ENCODE data around the gene RGS19. TPM values are rescaled to one million over a fixed set of nuclear protein-coding genes. Genes with fewer than 3 reads are reported as not detected.
A peak's percentile ranks its signal among the peaks of the same experiment; 100 is the strongest.

Gene RGS19
- total RNA-seq, 1 experiment from 2014 or later: 33.6 TPM

DNA sequence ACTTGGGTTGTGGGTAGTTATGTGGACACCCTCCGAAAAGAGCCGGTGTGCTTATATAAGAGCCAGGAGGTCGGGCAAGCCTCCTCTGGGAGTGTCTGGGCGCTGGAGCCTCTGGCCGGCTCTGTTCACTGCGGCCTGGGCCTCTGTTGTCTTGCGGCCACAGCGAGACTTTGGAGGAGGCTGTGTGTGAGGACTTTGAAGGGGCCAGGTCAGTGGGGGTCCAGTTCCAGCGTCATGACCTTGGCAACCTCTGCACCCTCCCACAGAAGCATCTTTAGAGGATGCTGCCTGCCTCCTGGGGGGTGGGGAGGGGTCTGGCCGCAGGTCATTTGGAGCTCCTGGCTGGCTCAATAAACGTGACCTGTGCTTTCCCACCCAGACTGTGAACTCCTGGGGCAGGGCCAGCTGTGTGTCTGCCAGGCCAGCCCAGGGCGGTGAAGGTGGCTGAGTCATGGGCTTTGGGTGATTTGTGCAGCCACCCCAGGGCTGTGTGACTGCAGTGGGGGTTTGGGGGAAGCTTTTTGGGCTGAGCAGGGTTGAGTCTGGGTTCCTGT, 15.1 kb downstream of the RGS19 start:
- DNase-seq (ENCODE audit: low read depth): peak; percentile 94

DNA sequence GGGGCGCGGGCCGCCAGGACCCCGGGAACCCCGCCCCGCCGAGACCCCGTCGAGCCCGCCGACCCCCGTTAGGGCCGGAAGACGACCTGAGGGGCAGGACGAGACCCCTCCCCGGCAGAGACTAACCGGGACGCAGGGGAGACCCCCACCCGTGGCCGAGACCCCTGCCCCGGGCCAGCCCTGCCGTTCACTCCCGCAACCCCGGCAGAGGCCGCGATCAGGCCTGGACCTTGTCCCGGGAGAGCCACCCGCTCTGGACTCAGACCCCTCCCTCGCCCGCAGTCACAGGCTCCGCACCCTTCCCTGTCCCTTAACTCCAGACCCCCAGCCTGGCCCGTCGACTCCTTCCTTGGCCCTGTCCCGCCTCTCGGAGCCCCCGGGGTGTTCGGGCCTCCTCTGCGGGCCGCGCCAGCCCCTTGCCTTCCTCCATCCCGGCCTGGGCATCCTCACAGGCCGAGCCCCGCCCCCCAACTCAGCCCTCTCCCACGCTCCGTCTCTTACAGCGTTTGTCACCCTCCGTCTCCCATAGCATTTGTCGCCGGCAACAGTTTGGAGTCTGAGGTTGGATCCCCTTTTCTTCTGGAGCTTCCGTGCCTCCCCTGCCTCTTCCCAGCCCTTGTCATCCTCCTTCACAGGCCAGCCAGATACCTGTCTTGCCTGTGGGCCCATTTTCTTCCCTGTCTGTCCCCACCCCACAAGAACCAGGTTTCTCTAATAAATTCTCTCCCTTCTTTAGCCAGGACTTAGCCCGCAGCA, 15.8 kb downstream of the RGS19 start:
- peak; percentile 50 for DNase-seq (ENCODE audit: low read depth)

DNA sequence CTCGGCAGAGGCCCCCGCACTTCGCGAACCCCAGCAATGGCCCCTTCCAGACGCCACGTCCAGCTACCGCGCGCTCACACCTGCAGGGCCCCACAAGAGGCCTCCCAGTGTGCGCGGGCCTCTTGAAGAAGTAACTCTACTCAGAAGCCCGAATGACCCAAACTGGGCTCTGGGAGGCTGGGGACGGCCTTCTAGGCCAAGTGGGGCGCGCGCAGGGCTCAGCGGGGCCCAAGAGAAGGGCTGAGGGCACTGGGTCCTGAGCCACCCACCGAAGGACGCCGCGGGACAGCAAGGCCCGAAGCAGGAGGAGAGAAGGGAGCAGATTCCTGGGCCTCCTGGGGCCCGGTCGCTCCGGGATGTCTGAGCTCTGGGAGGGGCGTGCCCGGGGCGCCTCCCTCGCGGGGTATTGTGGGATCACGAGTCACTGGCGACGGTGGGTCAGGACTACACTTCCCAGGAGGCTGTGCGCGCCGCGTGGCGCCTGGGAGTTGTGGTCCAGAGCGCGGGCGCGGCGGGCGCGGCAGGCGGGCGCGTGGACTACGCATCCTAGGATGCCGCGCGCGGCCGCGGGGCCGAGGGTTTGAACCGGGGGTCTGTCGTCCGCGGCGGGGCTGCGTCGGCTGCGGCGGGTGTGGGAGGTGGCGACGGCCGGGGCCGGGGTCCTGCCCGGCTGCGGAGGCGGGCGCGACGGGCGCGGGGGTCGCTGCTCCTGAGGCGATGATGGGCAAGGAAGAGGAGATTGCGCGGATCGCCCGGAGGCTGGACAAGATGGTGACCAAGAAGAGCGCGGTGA, 16.5 kb downstream of the RGS19 start, which contains the start of gene TCEA2:
TSS of gene TCEA2 (plus strand) at position 603 of the 793 bp plus-strand sequence. CDS start at position 718, 115 bp downstream.
- peak; percentile 97 for DNase-seq (ENCODE audit: low read depth)

DNA sequence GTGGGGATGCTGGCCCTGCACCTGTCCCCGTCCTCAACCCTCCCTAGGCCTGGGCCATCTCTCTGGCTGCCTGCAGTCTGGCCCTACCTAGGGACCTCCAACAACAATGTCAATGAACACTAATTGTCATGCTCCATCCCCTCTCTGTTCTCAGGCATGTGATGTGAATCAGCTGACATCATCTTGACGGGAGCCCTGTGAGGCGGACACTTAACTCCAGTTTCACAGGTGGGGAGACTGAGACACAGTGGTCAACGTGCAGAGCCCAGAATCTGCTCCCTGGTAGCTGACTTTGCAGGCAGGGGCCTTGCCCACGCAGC, 17.1 kb downstream of the RGS19 start:
- no peak for DNase-seq (ENCODE audit: low read depth)

DNA sequence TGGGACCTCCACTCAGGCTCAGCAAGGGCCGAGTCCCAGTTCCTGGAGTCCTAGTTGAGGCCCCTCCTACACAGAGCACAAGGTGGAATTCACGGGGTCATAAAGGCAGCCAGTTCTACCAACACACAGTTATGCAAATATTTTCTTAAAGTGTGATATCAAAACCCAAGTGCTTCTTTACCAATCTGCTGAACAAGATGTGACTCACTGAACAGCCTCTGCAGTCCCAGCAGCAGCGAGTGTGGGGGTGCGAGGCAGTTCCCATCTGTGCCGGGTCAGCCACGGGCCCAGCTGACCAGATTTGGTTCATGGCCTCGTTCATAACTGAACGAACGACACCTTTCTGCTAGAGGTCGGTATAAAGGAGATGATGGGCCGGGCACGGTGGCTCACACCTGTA, 20.8 kb downstream of the RGS19 start:
- DNase-seq (ENCODE audit: low read depth): peak; percentile 45

DNA sequence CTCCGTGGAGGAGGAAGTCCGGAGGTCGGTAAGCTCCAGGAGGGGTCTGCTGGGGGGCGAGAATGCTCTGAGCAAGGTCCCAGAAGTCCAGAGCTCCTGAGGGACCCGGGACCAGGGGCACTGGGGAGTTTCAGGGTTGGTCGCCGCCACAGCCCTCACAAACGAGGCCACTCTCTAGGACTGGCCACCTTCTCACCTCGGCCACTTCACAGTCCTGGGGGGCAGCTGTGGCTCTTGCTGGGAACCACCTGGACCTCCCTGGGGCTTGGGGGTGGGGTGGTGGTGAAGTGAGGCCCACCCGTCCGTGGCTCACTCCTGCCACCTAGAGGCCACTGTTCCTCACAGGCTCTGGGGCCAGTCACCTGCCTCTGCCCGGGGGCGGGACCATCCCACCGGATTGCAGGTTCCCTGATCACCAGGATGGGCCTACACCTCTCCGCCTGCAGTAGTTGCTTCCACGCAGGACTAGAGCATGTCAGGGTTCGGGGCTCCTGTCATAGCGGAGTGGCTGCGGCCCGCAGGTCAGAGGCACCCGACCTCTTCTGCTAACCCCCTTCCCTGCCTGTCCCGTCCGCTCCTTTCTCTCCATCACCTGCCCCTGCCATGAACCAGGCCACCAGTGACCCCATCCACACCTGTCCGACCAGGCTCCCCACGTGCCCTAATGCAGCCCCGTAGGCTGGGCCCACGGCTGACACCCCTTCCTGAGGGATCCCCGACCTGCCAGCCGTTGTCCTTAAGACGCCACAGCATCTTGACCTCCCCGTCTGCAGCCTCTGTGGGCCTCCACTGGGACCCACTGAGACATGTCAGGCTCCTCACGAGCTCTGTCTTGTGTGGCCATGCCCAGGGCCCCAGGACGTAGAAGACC, 21.5 kb downstream of the RGS19 start:
- peak; percentile 67 for DNase-seq (ENCODE audit: low read depth)

DNA sequence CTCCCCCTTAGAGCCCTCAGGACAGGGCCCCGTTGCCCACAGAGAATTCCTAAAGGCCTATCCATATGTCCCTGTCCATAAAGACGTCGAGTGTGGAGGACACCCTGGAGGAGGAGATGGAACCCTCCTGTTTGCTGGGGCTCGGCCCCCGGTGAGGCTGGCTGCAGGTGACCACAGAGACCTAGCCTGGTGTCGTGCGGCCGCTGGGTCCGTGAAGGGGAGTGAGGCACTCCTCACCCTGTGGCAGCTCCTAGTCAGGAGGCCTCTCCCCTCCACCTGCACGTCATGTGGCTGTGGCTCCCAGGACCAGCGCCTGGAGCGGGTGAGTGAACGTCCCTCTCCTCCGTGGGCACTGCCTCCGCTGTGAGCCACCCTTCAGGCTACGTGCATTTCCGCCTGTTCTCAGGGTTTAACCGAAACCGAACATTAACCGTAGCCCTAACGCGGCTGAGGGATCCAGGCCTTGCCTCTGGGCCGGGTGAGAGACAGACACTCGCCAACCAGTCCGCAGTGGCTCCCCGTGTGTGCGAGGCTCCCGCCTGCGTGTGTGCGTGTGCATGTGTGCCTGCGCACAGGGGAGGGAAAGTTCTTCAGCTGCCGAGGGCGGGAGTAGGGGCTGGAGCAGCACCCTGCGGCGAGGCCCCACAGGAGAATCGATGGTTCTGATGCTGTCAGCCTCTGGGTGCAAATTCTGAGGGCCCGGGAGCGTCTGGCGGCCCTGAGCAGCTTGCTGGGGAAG, 22.3 kb downstream of the RGS19 start:
- DNase-seq (ENCODE audit: low read depth): no peak

DNA sequence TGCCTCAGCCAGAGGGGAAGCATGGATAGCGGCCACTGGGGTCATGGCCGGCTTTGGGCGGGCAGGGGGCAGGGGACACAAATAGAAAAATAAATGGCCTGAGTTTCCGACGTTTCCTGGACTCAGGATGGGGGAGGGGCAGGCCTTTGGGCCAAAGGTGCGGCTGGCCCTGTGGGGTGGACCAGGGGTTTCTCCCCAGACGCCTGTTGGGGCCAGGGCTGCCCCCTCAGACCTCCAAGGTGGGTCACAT, 22.8 kb downstream of the RGS19 start:
- no peak for DNase-seq (ENCODE audit: low read depth)

DNA sequence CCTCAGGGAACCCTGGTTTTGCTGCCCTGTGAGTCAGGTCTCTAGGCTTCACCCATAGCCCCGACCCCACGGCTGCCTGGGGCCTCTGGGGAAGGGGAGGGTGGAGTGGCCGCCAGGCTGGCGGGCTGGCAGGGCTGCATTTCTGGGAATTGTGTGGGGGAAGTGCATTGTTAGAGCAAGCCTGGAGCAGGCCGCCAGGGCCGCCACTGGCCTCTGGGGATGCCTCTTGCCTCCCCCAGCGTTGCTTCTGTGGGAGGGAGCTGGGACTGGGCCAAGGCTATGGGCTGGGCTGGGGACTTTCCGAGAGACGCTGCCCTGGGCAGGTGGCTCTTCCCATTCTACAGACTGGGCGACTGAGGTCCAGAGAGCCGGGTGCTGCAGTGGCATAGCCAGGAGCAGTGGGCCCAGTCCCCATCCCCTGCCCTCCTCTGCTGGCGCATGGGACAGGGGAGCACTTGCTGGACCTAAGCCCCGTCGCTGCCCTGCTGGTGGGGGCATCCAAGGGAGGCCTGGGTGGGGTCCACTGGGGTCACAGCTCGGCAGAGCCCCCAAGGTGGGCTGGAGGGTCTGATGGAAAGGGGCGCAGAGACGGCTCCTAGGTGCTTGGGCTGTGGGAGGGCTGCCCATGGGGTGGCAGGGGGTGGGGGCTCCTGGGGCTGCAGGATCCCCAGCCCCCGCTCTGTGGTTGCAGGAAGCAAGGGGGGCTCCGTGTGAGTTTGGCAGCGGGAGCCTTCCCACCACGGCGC, 23.3 kb downstream of the RGS19 start:
- DNase-seq (ENCODE audit: low read depth): peak; percentile 87

DNA sequence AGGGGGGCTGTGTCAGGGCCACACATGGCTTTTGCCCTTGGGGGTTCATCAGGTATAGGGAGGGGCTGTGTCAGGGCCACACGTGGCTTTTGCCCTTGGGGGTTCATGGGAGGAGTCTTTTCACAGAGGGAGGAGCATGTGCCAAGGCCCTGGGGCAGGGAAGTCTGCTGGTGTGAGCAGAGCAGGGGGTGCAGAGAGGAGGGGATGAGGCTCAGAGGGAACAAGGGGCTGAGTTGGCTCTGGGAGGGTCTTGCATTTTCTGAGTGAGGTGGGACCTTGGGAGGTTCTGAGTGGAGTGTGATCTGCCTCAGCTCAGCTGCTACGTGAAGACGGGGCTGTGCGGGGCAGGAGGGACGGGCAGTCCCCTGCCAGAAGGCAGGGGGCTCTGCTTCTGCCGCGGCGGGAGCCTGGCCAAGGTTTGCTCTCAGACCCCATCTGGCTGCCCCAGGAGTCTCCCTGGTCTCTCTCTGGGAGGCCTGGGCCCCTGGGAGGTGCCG, 23.9 kb downstream of the RGS19 start:
- no peak for DNase-seq (ENCODE audit: low read depth)

DNA sequence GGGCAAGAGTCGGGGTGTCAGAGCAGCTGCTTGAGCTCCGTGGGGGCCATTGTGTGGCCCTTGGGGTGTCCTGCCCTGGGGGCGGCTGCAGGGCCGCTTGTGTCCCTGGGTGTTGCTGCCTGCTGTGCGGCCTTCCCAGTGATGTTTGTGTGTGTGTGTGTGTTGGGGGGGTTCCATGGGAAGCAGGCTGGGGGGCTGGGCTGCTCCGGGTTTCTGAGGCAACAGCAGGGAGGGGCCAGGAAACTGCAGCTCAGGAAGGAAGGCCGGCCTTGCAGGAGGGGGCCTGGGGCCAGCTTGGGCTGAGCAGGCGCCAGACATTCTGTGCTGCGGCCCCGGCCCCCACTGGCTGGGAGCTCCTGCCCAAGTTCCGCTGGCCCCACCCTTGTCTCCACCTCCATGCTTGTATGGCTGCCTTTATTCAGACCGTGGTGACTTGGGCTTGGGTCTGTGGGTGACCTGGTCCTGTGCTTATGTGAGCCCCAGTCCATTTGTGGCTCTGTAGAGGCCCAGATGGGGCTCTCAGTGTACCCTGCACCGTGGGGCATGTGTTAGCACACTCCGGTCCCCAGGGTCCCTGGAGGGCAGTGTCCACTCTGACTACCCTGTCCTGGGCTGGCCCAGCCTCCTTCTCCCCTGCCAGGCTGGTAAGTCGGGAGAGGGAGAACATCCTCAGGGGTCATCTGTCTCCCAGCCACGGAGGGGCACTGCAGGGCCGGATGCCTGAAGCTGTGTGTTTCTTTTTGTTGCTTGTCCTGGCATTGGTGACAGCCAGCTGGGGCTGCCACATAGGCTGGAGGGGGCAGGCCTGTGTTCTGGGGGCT, 25.3 kb downstream of the RGS19 start:
- peak; percentile 66 for DNase-seq (ENCODE audit: low read depth)

DNA sequence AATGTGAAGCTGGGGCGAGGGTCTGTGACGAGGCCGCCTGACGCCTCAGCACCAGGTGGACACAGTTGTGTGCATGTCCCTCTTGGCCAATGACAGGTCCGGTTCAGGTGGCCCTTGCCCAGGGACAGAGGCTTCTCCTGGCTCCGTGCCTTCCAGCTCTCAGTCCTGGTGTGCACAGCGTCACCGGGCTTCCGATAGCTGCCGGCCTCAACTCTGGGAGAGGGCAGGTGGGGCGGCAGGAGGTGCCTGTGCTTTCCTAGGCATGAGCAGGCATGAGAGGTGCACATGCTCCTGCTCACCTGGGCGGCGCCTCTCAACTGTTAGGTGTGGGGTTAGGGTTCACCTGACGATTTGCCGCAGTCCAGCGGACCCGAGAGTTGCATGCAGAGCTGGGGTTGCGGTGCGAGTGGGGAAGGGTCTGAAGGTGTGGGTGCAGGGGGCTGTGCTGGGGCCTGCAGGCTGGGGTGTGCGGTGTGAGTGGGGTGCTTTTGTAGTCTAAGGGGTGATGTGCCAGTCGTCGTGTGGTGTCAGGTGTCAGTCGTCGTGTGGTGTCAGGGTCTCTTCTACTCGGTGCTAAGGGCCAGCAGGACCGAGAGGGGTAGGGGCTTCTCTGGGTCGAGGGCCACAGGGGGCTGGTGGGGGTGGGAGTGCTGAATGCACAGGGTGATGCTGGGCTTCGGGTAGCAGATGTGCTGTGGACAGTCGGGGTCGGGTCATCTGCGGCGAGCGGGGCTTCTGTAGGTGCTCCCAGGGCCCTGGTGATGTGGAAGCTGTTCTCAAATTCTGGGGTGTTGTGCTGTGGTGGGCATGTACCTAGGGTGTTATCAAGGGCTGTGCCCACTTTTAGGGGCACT, 26.1 kb downstream of the RGS19 start:
- no peak for DNase-seq (ENCODE audit: low read depth)

DNA sequence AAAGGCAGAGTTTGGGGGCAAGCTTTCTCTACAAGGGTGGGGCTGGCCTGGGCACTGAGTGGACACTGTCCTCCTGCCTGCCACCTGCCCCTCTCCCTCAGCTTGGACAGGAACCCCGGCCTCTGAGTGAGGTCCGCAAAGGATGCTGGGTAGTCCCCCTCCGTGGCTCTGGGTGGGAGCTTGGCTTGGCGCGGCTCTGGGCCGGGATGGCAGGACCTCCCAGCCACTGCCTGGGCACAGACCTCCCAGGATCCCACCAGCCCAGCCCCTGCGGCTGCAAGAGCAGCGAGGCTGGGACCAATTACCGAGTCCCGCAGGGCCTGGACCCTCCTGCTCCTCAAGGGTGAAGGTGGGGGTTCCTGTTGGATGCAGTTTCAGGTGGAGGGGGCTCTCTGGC, 27.0 kb downstream of the RGS19 start:
- no peak for DNase-seq (ENCODE audit: low read depth)

DNA sequence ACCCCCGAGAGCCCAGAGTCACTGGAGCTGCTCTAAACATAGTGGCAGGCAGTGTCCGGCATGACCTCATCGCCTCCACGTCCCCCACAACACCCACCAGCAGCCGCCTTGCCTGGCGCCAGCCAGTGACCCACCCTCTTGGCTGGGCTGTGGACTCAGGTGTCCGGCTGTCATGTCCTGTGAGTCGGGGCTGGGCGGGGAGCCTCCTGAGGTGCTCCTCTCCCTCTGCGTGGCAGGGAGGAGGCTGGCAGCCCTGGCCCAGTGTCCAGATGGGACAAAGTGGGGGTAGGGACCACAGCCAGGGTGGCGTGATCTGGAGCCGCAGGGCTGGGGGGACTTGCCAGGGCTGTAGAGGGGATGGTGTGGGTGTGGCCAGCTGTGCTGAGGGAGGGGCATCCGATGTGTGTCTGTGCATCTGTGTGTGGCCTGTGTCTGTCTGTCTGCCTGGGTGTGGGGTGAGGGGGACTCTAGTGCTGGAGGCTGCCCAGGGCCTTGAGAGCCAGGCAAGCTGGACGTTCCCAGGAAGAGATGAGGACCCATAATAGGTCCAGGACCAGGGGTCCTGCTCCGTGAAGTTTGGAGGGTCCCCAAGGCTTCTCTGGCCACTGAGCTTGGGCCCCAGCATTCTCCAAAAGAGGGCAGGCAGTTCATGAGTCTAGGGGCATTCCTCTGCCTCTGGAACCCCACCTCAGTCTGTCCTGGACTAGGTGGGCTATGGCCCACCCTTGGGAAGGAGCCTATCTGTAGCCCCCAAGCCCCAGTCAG, 27.6 kb downstream of the RGS19 start:
- DNase-seq (ENCODE audit: low read depth): no peak

DNA sequence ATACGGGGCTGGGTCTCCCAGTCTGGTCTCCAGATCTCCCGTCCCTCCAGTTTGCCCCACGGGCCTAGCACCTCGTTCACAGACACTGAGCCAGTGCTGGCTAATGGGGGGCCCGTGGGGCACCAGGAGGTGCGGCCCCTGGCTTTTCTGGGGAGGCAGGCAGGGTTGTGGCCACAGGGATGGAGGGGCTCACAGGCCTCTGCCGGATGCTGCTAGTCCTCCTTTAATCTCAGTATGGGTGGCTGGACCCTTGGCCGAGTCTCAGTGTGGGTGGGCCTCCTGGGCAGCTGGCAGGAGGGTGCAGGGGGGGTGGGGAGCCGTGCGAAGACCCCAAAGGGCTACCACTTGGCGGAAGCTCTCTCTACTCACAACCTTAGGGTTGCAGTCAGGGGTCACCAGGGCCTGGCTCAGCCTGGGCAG, 28.3 kb downstream of the RGS19 start:
- DNase-seq (ENCODE audit: low read depth): no peak

DNA sequence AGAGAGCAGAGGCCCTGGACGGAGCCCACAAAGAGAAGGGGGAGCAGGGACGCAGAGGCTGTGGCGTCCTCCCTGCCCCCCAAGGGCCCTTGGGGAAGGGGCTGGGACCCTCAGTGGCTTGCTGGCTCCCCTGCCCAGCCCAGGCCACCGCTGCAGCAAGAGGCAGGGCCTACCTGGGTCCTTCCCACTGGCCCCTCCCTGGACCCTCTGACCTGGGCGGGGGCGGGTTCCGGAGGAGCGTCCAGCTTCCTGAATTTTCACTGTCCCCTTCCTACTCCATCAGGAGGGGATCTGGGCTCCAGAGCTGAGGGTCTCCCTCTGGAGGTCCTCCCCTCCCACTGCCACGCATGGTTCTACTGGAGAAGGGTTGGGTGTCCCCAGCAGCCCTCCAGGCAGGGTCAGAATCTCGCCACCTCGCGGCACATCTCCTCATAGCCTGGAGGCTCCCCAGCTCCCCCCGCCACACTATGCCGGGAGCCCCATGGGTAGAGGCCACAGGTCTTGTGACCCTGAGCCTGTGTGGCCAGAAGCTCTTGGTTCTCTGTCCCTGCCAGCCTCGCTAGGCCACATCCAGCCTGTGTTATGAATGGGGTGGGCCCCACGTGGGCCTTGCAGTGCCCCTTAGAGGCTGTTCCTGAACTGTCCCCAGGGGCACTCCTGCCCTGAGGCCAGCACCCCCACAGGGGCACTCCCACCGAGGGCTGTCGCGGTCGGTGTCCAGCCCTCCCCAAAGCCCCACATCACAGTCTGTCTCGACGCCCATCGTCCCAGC, 28.9 kb downstream of the RGS19 start:
- DNase-seq (ENCODE audit: low read depth): no peak

DNA sequence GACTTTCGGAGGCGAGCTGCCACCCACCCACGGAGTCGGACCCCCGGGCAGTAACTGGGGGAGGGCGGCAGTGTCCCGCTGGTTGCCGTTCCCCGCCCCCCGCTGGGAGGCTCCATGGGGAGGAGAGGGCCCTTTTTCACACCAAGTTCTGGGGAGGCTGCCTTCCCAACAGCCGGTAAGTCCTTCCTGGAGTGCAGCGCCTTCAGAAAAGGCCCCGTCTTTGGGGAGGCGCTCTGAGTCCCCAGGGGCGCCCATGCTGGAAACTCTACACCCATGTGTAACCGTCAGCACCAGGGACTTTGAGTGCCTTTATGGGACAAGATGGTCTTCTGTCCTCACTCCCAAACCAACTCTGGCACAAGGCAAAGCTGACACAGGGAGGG, 29.4 kb downstream of the RGS19 start:
- no peak for DNase-seq (ENCODE audit: low read depth)

Measured in M059J (cell line).